Osteoblast (primary cell): ENCODE results near the gene PRM2. TPM values are rescaled to one million over a fixed set of nuclear protein-coding genes. Genes with fewer than 3 reads are reported as not detected.
A peak's percentile ranks its signal among the peaks of the same experiment; 100 is the strongest.

Experiments
- DNase-seq: peaks from one replicate; pipeline ENCODE4 v3.0.0; 2011; ENCODE audit warnings: low spot score, mixed read lengths; ENCODE audit not compliant: insufficient read length; ENCODE audit errors: missing footprints
- H2AFZ ChIP-seq: 2 replicates; pipeline ENCODE4 v1.6.0; 2011; ENCODE audit warnings: mild to moderate bottlenecking, low read length
- H3K27ac ChIP-seq: 2 replicates; pipeline ENCODE4 v1.5.1; 2011; ENCODE audit warnings: mild to moderate bottlenecking, low read depth, low read length, moderate library complexity
- H3K27me3 ChIP-seq: 2 replicates; pipeline ENCODE4 v1.6.0; 2012; ENCODE audit warnings: mild to moderate bottlenecking, control low read depth, inconsistent platforms, low read length, moderate library complexity; ENCODE audit not compliant: insufficient read depth
- H3K36me3 ChIP-seq: 2 replicates; pipeline ENCODE4 v1.5.1; 2011; ENCODE audit warnings: mild to moderate bottlenecking, low read length, control low read depth, moderate library complexity; ENCODE audit not compliant: insufficient read depth
- H3K4me1 ChIP-seq: 2 replicates; pipeline ENCODE4 v1.5.1; 2011; ENCODE audit warnings: mild to moderate bottlenecking, low read length, control low read depth, moderate library complexity; ENCODE audit not compliant: insufficient read depth
- H3K4me2 ChIP-seq: 2 replicates; pipeline ENCODE4 v1.6.0; 2011; ENCODE audit warnings: mild to moderate bottlenecking, low read length; ENCODE audit not compliant: insufficient read depth
- H3K4me3 ChIP-seq: fragments of 200-600 bp; sonication (generic); 3 replicates; pipeline ENCODE4 v1.5.1; 2012; ENCODE audit warnings: mild to moderate bottlenecking, low read length, inconsistent platforms; ENCODE audit not compliant: insufficient read depth
- H3K79me2 ChIP-seq: 2 replicates; pipeline ENCODE4 v1.6.0; 2012; ENCODE audit warnings: mild to moderate bottlenecking, low read length, control low read depth, inconsistent platforms; ENCODE audit not compliant: insufficient read depth
- H3K9me3 ChIP-seq: 2 replicates; pipeline ENCODE4 v1.5.1; 2011; ENCODE audit warnings: low read depth, low read length, control low read depth
- H4K20me1 ChIP-seq: 2 replicates; pipeline ENCODE4 v1.6.0; 2012; ENCODE audit warnings: mild to moderate bottlenecking, low read length, control low read depth; ENCODE audit not compliant: insufficient read depth
- total RNA-seq: library from RNA; depleted of rRNA; stranded (reverse); fragments of >200 nt; gene quantifications from 2 replicates; pipeline ENCODE4 v1.2.3, GENCODE V29; 2012
- TF ChIP-seq, protein P1 (sequence below): IDR thresholded peaks from 2 replicates; pipeline ENCODE4 v1.5.1; 2011; ENCODE audit warnings: mild to moderate bottlenecking, low read depth, low read length, moderate library complexity; ENCODE audit errors: extremely low read depth

PRM2 gene
- total RNA-seq, 1 donor = not detected

DNA sequence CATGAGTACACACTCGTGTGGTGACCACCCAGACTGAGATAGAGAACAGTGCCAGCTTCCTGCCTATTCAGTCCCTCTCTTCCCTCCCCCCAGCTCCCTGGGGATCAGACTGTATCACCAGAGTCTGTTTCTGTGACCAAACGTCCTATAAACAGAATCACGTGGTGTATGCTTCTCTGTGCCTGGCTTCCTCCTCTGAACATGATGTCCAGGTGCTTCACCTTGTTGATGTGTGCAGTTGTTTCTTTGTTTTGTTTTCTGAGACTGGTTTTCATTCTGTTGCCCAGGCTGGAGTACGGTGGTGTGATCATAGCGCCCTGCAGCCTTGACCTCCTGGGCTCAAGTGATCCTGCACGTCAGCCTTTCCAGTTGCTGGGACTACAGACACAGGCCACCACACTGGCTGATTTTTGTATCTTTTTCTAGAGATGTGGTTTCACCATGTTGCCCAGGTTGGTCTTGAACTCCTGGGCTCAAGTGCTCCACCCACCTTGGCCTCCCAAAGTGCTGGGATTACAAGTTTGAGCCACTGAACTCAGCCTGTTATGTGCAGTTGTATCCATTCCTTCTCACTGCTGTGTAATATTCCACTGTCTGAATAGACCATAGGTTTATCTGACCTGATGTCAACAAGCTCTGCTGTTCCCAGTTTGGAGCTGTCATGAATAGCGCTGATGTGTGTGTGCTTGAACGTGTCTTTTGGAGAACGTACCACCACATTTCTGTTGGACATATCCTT is 33.8 kb upstream of the PRM2 start:
- Histone ChIP-seq H3K79me2 (no peaks in the 10 kb centered on the region), H3K4me1 (peaks cover 12% of the 10 kb centered on the region), H3K27ac (no peak overlapping the region), H3K9me3 (no peaks in the 10 kb centered on the region), H2AFZ (no peak overlapping the region), H4K20me1 (no peaks in the 10 kb centered on the region), H3K4me2 (no peak overlapping the region), H3K4me3 (no peak overlapping the region), H3K27me3 (no peaks in the 10 kb centered on the region), H3K36me3 (no peaks in the 10 kb centered on the region)
- TF ChIP-seq, protein P1, sequence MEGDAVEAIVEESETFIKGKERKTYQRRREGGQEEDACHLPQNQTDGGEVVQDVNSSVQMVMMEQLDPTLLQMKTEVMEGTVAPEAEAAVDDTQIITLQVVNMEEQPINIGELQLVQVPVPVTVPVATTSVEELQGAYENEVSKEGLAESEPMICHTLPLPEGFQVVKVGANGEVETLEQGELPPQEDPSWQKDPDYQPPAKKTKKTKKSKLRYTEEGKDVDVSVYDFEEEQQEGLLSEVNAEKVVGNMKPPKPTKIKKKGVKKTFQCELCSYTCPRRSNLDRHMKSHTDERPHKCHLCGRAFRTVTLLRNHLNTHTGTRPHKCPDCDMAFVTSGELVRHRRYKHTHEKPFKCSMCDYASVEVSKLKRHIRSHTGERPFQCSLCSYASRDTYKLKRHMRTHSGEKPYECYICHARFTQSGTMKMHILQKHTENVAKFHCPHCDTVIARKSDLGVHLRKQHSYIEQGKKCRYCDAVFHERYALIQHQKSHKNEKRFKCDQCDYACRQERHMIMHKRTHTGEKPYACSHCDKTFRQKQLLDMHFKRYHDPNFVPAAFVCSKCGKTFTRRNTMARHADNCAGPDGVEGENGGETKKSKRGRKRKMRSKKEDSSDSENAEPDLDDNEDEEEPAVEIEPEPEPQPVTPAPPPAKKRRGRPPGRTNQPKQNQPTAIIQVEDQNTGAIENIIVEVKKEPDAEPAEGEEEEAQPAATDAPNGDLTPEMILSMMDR = no peak
- DNase-seq = peak; percentile 80

DNA sequence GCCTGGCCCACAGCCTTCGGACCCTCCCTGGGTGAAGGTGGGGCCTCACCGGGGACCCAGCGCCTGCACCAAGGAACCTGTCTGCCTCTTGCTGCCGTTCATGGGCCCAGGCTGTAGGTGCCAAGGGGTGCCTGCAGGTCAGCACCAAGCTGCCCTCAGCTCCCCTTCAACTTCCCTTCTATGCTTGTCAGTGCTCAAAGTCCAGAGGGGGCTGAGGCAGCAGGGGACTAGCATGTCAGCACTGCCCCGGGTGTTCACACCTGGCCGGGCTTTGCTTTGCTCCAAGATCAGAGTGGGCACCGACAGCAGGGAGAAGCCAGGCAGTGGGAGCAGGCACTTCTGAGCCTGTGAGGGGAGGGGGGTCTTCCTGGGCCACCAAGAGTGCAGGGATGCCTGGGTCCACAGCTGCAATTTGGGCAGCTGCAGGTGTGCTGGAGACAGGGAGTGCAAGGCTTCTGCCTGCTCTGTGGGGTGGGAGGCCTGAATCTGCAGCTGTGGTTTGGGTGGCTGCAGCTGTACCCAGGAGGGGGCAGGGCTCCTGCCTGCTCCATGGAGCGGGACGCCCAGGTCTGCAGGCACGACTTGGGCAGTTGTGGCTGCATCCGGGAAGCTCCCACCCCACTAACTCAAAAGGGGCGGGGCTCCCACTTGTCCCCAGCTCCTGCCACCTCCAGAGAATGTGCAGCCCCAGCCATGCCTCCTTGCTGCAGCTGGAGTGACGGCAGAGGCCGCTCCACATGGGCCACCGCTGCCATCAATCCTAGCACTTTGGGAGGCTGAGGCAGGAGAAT is 32.4 kb upstream of the PRM2 start:
- TF ChIP-seq, protein P1 = no peak

DNA sequence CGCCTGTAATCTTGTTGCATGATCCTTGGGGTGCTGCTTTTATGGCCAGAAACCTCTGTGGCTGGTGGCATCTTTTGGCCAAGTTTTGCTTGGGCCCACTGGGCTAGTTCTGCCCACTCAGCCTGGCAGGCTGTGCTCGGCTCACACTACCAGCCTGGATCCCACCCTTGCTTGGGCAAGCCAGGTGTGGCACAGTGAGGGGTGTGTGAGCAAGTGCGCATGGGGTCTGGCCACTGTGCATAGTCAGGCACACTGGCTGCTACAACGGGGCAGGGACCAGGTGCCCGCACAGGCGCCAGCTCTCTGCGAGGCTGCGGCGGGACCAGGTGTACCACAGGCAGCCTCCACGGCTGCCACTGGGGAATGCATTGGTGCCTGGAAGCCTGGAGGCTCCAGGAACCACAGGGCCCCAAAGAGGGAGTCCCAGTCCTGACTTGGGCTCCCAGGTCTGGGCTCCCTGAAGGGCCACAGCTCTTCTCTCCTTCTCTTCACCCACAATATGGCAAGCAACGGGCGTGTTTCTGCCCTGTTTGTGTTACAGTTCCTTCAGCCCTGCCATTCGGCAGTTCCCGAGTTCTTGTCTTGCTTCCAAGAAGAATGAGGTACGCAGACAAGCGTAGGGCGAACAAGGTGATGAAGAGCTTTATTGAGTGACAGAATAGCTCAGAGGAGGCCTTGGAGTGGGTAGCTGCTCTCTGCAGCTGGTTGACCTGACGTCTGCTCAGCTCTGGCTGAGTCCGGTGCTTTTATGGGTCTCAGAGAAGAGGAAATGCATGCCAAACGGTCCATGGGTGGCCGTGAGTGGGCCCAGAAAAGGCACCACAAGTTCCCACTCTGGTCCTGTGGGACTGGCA is 31.6 kb upstream of the PRM2 start:
- Histone ChIP-seq H3K4me1 (peaks cover 8% of the 10 kb centered on the region), H3K79me2 (no peaks in the 10 kb centered on the region), H3K36me3 (no peaks in the 10 kb centered on the region), H3K27me3 (no peaks in the 10 kb centered on the region), H4K20me1 (no peaks in the 10 kb centered on the region), H3K27ac (no peak overlapping the region), H3K9me3 (no peaks in the 10 kb centered on the region), H2AFZ (no peak overlapping the region), H3K4me3 (no peak overlapping the region), H3K4me2 (no peak overlapping the region)
- DNase-seq = peak; percentile 13
- TF ChIP-seq, protein P1 = no peak

More for the DNA sequence above, 32.4 kb upstream of the PRM2 start:
- Histone ChIP-seq H2AFZ (no peak overlapping the region), H3K36me3 (no peaks in the 10 kb centered on the region), H3K79me2 (no peaks in the 10 kb centered on the region), H4K20me1 (no peaks in the 10 kb centered on the region), H3K27ac (no peak overlapping the region), H3K4me2 (no peak overlapping the region), H3K27me3 (no peaks in the 10 kb centered on the region), H3K4me3 (no peak overlapping the region), H3K4me1 (peaks cover 12% of the 10 kb centered on the region), H3K9me3 (no peaks in the 10 kb centered on the region)
- peak; percentile 3 for DNase-seq
